ENCODE measurements around the gene HIF1AN.

HIF1AN gene

DNA sequence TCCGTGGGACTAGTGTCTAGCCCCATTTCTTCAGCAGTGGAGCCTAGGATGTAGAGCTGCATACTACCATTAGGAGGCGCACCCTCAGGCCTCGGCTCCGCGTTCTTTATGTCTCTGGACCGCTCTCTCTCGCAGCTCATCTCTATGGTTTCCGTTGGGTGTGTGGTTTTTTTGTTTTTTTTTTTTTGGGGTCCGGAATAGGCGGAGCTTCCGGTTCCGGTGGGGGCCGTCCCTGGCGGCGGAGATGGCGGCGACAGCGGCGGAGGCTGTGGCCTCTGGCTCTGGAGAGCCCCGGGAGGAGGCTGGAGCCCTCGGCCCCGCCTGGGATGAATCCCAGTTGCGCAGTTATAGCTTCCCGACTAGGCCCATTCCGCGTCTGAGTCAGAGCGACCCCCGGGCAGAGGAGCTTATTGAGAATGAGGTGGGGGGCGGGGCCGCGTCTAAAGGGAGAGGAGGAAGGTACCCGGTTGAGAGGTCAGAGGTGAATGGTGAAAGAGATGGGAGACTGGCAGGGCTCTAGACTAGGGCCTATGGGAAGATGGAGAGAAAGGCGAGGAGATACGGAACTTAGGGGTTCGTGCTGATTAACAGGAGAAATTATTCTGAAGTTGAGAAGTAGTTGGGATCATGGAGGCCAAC lies at the start of gene HIF1AN:
Gene HIF1AN, plus strand, starts transcription at position 229 of the 639 bp plus-strand sequence. Its CDS starts 16 bp downstream, at position 245.
- DNase-seq (ENCODE audit: low read depth) = peak; percentile 78
- peak within 1 kb of the TSS; percentile 63 for H3K4me3 ChIP-seq (ENCODE audit: low read depth, low read length)

GRCh38 chr10:100487529-100487928 lies 48.2 kb upstream of the HIF1AN start:
- H3K4me3 ChIP-seq (ENCODE audit: low read depth, low read length) = no peak overlapping the region
- DNase-seq (ENCODE audit: low read depth) = no peak

DNA sequence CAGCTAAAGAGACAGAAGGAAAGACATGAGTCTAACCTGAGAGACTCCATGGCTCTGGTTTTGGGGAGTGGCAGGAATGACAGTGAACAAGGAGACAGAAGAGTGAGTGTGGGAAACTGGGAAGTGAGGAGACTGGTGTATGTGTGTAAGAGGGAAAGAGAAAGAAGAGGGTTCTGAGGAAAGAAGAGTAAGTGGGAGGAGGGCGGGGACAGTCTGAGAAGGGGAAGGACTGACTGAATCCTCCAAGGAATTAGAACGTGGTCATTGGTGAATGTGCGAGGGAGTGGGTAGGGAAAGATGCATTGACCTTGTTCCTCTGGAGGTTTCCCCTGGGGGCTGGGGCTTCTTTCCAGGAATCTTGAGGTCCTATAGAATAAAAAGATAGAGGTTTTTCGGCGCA lies 46.3 kb upstream of the HIF1AN start:
- no peak for DNase-seq (ENCODE audit: low read depth)

DNA sequence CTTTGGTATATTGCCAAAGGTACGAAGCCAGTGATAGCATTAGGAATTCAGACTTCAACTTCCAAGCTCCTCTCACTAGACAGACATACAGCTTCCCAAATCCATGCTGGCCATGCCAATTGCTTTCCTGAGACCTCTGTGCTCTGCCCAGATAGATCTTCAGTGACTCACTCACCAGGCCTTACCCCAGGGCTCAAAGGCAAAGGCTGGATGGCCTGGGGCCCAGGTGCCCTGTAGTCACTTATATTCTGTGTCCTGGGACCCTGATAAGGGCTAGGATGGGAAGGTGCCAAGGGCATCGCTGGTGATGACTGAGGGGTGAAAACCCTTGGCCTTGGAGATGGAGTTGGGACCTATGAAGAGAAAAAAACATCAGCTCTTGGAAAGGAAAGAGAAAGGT lies 45.2 kb upstream of the HIF1AN start:
- no peak overlapping the region for H3K4me3 ChIP-seq (ENCODE audit: low read depth, low read length)
- DNase-seq (ENCODE audit: low read depth) = no peak

More for the DNA sequence above, 46.3 kb upstream of the HIF1AN start:
- H3K4me3 ChIP-seq (ENCODE audit: low read depth, low read length) = no peak overlapping the region

GRCh38 chr10:100496567-100496966 lies 39.2 kb upstream of the HIF1AN start:
- no peak for DNase-seq (ENCODE audit: low read depth)
- H3K4me3 ChIP-seq (ENCODE audit: low read depth, low read length) = no peak overlapping the region

GRCh38 chr10:100498059-100498458 lies 37.7 kb upstream of the HIF1AN start:
- no peak overlapping the region for H3K4me3 ChIP-seq (ENCODE audit: low read depth, low read length)
- no peak for DNase-seq (ENCODE audit: low read depth)

- H3K4me3 ChIP-seq (ENCODE audit: low read depth, low read length) = no peak overlapping the region
- no peak for DNase-seq (ENCODE audit: low read depth)
Measured at GRCh38 chr10:100501423-100501822, 34.3 kb upstream of the HIF1AN start.

DNA sequence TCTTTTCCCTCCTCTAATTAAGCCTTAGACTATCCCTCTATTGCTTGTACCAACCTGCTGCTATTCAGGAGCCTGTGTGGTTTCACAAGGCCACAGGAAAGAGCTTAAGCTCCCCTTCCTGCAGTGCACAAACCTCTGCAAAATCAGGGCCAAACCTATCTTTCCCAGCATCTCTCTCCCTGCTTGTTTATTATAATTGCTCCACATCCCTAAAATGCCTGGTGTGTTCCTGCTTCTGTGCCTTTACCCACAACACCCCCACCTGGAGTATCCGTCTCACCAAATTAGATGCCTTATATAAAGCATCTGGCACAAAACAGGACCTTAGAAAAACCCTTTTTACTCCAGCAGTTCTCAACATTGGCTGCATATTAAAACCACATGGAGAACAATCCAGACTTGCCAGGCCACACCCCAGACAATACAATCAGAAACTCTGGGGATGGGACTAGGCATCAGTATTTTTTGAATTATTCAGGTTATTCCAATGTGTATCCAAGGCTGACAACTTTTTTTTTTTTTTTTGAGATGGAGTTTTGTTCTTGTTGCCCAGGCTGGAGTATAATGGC lies 32.7 kb upstream of the HIF1AN start:
- no peak overlapping the region for H3K4me3 ChIP-seq (ENCODE audit: low read depth, low read length)
- no peak for DNase-seq (ENCODE audit: low read depth)

DNA sequence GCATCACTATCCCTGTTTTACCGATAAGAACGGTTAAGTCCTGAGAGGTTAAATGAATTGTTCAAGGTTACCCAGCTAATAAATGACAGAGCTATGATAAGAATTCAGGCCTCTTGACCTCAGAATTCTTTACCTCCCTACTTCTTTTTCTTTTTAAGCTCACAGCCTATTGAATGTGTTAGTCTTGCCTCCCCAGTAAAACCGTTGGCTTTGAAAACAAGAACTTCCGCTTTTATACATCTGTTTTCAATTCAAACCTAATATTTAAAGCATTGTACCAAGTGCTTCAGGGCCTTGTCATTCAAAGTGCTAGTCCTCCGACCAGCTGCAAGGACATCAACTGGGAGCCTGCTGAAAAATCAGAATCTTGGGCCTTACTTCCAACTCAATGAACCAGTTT lies 31.6 kb upstream of the HIF1AN start:
- no peak for DNase-seq (ENCODE audit: low read depth)
- H3K4me3 ChIP-seq (ENCODE audit: low read depth, low read length) = no peak overlapping the region

GRCh38 chr10:100505164-100505563 lies 30.6 kb upstream of the HIF1AN start:
- DNase-seq (ENCODE audit: low read depth) = no peak
- H3K4me3 ChIP-seq (ENCODE audit: low read depth, low read length) = no peak overlapping the region

- no peak overlapping the region for H3K4me3 ChIP-seq (ENCODE audit: low read depth, low read length)
- DNase-seq (ENCODE audit: low read depth) = peak; percentile 53
Measured at GRCh38 chr10:100506596-100507356, 29.0 kb upstream of the HIF1AN start.

- H3K4me3 ChIP-seq (ENCODE audit: low read depth, low read length) = no peak overlapping the region
- DNase-seq (ENCODE audit: low read depth) = no peak
Measured at GRCh38 chr10:100507357-100507732, 28.4 kb upstream of the HIF1AN start.

GRCh38 chr10:100508266-100508665 lies 27.5 kb upstream of the HIF1AN start:
- DNase-seq (ENCODE audit: low read depth) = no peak
- H3K4me3 ChIP-seq (ENCODE audit: low read depth, low read length) = no peak overlapping the region

DNA sequence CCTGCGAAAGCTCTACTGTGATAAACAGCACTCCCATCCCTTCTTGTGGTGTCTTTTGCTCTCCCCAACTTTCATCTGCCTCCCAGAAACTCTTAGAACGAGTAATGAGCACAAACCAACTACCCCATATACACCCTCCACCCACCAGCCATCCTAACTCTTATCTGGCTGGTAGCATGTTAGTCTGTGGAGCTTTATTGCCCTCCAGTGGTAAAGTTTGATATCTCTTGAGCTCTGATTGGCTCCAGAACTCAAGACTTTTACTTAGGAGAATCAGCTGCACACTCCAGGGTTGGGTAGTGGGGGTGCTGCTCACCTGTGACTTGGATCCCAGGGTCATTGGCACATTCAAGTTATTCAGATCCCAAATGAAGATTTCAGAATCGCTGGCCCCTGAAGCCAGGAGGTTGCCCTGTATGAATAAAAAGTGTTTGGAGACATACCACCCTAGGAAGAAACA lies 27.0 kb upstream of the HIF1AN start:
- no peak for DNase-seq (ENCODE audit: low read depth)

DNA sequence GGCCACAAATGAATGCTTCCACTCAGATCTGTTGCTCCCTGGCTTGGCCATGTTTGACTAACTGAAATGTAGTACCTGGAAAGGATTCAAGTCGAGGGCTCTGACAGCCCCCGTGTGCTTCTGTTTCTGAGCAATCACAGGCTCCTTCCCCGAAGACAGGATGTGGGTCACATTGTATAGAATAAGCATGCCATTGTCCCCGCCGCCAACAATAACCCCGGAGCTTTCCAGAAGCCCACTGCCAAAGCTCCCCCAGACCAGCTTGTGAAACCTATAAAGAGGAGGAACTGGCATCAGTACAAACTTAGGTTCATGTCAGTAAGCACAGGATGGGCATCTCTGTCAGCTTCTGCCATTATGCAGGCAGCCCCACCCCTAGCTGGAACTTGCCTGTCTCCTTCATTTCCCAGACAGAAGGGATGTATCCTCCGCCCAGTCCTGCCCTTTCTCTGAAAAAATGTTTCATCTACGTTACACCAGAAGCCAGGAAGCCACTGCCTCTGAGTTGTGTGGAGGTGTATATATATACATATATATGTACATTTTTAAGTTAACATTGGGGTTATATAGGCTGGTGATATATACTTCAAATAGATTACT lies 26.4 kb upstream of the HIF1AN start:
- no peak overlapping the region for H3K4me3 ChIP-seq (ENCODE audit: low read depth, low read length)
- no peak for DNase-seq (ENCODE audit: low read depth)

More for the DNA sequence above, 27.0 kb upstream of the HIF1AN start:
- no peak overlapping the region for H3K4me3 ChIP-seq (ENCODE audit: low read depth, low read length)

- DNase-seq (ENCODE audit: low read depth) = no peak
- H3K4me3 ChIP-seq (ENCODE audit: low read depth, low read length) = no peak overlapping the region
Measured at GRCh38 chr10:100510533-100511308, 25.0 kb upstream of the HIF1AN start.

- H3K4me3 ChIP-seq (ENCODE audit: low read depth, low read length) = no peak overlapping the region
- DNase-seq (ENCODE audit: low read depth) = no peak
Measured at GRCh38 chr10:100515612-100516011, 20.1 kb upstream of the HIF1AN start.

DNA sequence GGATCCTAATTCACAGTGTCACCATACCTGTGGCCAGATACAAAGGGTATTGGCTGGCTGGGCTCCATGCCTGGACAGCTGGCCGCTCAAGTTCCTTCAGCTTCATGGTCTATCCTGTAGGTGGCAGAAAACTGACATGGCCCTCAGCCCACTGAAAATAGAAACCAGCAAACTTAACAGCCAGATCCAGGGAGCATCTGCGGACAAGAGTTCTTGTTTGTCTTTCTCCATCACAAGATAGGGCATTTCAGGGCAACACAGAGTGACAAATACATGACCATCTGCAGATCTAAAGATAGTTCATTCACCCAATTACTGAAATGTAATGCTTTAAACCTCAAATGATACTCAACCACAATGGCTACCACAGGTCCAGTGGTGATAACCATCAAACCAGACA lies 18.9 kb upstream of the HIF1AN start:
- no peak for DNase-seq (ENCODE audit: low read depth)
- no peak overlapping the region for H3K4me3 ChIP-seq (ENCODE audit: low read depth, low read length)

DNA sequence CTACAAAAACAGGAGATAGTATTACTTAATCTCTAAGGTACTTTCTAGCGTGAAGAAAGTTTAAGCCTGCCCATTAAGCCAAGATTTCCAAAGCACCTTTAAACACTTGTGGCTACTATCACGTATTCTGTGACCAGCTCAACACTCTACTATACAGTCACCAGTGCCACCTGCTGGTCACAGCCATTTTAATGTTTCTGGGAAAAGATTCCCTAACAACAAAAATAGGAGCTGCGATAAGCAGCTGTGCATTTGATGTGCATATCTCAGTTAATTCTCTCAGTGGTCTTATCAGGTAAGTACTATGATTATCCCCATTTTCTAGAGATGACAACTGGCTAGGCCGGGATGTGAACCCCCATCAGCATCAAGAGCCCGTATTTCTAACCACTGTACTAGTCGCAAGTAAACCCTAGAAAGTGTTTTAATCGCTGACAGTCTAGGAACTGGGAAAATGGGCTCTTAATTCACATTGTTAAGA lies 16.9 kb upstream of the HIF1AN start:
- H3K4me3 ChIP-seq (ENCODE audit: low read depth, low read length) = peak overlapping the region; percentile 46
- DNase-seq (ENCODE audit: low read depth) = no peak
